Astrocyte of the hippocampus (primary cell): ENCODE results near the gene TRPM7.
"Not testable (repeated sequence)": the region's sequence is repeated elsewhere in the genome, so short reads cannot be mapped to it uniquely, and the experiment has no call there.

Experiments used
- DNase-seq: peaks from one replicate; pipeline ENCODE4 v3.0.0; 2011; ENCODE audit warnings: low read depth, low spot score

TRPM7 gene

GRCh38 chr15:50686469-50687301 lies at the start of gene TRPM7:
TSS of gene TRPM7 (minus strand) at chr15:50686797. CDS start at chr15:50686533, 264 bp downstream.
- peak; percentile 96 for DNase-seq

- DNase-seq = no peak
These were observed 48.6 kb upstream of the TRPM7 start for GRCh38 chr15:50735156-50735555.

- DNase-seq = no peak
These were observed 39.7 kb upstream of the TRPM7 start for GRCh38 chr15:50726315-50726714.

GRCh38 chr15:50718700-50719125 lies 32.1 kb upstream of the TRPM7 start:
- DNase-seq = no peak

- no peak for DNase-seq
These were observed 25.4 kb upstream of the TRPM7 start for GRCh38 chr15:50712018-50712417.

GRCh38 chr15:50710585-50710984 lies 24.0 kb upstream of the TRPM7 start:
- no peak for DNase-seq

GRCh38 chr15:50707878-50708427 lies 21.4 kb upstream of the TRPM7 start:
- DNase-seq = no peak

GRCh38 chr15:50702762-50703334 lies 16.3 kb upstream of the TRPM7 start:
- DNase-seq = peak; percentile 6

GRCh38 chr15:50698101-50698500 lies 11.5 kb upstream of the TRPM7 start:
- DNase-seq = peak; percentile 8

GRCh38 chr15:50697109-50697797 lies 10.7 kb upstream of the TRPM7 start:
- peak; percentile 16 for DNase-seq

- not testable (repeated sequence) for DNase-seq
These were observed 8.1 kb upstream of the TRPM7 start for GRCh38 chr15:50694634-50695165.

GRCh38 chr15:50687302-50687902 lies 805 bp upstream of the TRPM7 start:
- DNase-seq = no peak

GRCh38 chr15:50685976-50686468 lies 575 bp downstream of the TRPM7 start:
- peak; percentile 81 for DNase-seq

GRCh38 chr15:50685191-50685975 lies 1.2 kb downstream of the TRPM7 start:
- DNase-seq = peak; percentile 20

- DNase-seq = no peak
These were observed 5.1 kb downstream of the TRPM7 start for GRCh38 chr15:50681467-50681866.

GRCh38 chr15:50676799-50677483 lies 9.7 kb downstream of the TRPM7 start:
- peak; percentile 28 for DNase-seq

GRCh38 chr15:50675535-50676144 lies 11.0 kb downstream of the TRPM7 start:
- peak; percentile 61 for DNase-seq

- no peak for DNase-seq
These were observed 16.5 kb downstream of the TRPM7 start for GRCh38 chr15:50670115-50670514.

- no peak for DNase-seq
These were observed 17.0 kb downstream of the TRPM7 start for GRCh38 chr15:50669611-50670010.
